HG02571 (cell line): ENCODE results near the gene C13orf46.

ENCODE experiments used
- ATAC-seq: cut with Tn5 transposase; IDR thresholded peaks from one replicate; pipeline ENCODE4 v1.9.1; 2021; ENCODE audit warnings: mild to moderate bottlenecking, moderate library complexity; ENCODE audit not compliant: unreplicated experiment

The C13orf46 gene

GRCh38 chr13:113958373-113958772 is 15.5 kb downstream of the C13orf46 start:
- no peak for ATAC-seq

GRCh38 chr13:113956571-113956970 is 17.3 kb downstream of the C13orf46 start:
- no peak for ATAC-seq

GRCh38 chr13:113955691-113956090 is 18.2 kb downstream of the C13orf46 start:
- ATAC-seq: no peak

GRCh38 chr13:113955235-113955634 is 18.6 kb downstream of the C13orf46 start:
- no peak for ATAC-seq

- no peak for ATAC-seq
Observed at GRCh38 chr13:113954046-113954835, 19.6 kb downstream of the C13orf46 start.

GRCh38 chr13:113953561-113953960 is 20.3 kb downstream of the C13orf46 start:
- no peak for ATAC-seq

- no peak for ATAC-seq
Observed at GRCh38 chr13:113952983-113953520, 20.8 kb downstream of the C13orf46 start.

GRCh38 chr13:113952151-113952982 is 21.5 kb downstream of the C13orf46 start:
- ATAC-seq: no peak

GRCh38 chr13:113951246-113951999 is 22.5 kb downstream of the C13orf46 start:
- ATAC-seq: peak; percentile 60

GRCh38 chr13:113950451-113951245 is 23.2 kb downstream of the C13orf46 start:
- ATAC-seq: peak; percentile 16

- ATAC-seq: no peak
Observed at GRCh38 chr13:113949546-113949945, 24.3 kb downstream of the C13orf46 start.

GRCh38 chr13:113948034-113948742 is 25.7 kb downstream of the C13orf46 start:
- no peak for ATAC-seq

- ATAC-seq: no peak
Observed at GRCh38 chr13:113947311-113948033, 26.4 kb downstream of the C13orf46 start.

GRCh38 chr13:113946409-113947181 is 27.3 kb downstream of the C13orf46 start:
- no peak for ATAC-seq

- ATAC-seq: no peak
Observed at GRCh38 chr13:113945857-113946408, 27.9 kb downstream of the C13orf46 start.

GRCh38 chr13:113943821-113944565 is 29.9 kb downstream of the C13orf46 start:
- ATAC-seq: no peak

GRCh38 chr13:113942591-113943103 is 31.2 kb downstream of the C13orf46 start:
- ATAC-seq: no peak
